GF-D8 (cell line): ENCODE results near the gene TEX13D.

Experiments
- DNase-seq: peaks from one replicate; lab custom pipeline; 2025; lab: John Stamatoyannopoulos, UW

TEX13D gene

GRCh38 chrX:124348885-124349453, 16.5 kb downstream of the TEX13D start:
- DNase-seq = no peak

- no peak for DNase-seq
Measured at GRCh38 chrX:124354648-124355047, 22.2 kb downstream of the TEX13D start.

- no peak for DNase-seq
Measured at GRCh38 chrX:124358800-124359383, 26.4 kb downstream of the TEX13D start.

GRCh38 chrX:124362072-124362471, 29.6 kb downstream of the TEX13D start:
- no peak for DNase-seq

DNA sequence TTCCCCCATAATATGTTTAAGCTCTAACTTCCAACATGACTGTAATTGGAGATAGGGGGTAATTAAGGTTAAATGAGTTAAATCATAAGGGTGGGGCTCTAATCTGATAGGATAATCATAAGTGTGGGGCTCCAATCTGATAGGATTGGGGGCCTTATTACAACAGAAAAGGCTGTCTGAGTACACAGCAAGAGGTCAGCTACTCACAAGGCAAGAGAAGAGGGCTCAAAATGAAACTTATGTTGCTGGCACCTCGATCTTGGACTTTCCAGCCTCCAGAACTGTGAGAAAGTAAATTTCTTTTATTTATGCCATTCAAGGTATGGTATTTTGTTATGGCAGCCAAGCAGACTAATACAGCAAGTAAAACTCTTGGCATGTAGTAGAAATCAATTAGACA, 30.3 kb downstream of the TEX13D start:
- no peak for DNase-seq

GRCh38 chrX:124369722-124370121, 37.3 kb downstream of the TEX13D start:
- DNase-seq = no peak

GRCh38 chrX:124373348-124373747, 40.9 kb downstream of the TEX13D start:
- no peak for DNase-seq

- no peak for DNase-seq
Measured at GRCh38 chrX:124378643-124379042, 46.2 kb downstream of the TEX13D start.

DNA sequence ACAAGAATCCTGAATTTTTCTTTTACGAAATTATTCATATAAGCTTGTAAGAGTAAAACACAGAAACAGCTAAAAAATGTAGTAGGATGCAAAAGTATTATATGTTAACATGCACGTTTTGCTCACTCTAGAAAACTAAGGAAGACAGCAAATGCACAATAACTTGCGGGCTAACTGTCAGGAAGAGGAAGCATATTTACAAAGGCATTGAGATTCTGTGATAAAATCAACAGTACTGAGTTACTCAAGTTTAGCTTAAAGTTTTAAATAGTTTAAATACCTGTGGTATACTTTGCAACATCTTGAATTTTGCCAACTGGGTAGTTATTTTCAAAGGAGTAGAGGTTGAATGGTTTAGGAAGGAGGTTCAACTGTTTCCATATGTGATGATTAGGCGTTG, 50.9 kb downstream of the TEX13D start:
- peak; percentile 58 for DNase-seq

- no peak for DNase-seq
Measured at GRCh38 chrX:124386401-124386800, 53.9 kb downstream of the TEX13D start.
